Peyer's patch (tissue), 4 donors: ENCODE measurements around the gene LRP3. TPM values are rescaled to one million over a fixed set of nuclear protein-coding genes. Genes with fewer than 3 reads are reported as not detected.

Experiments used
- DNase-seq, 3 donors: peaks; one replicate each; pipeline ENCODE4 v3.0.0-alpha.2; 2017 to 2019
- H3K27ac ChIP-seq, 4 donors: fragments of 200-600 bp; sonication (generic); one replicate each; pipeline ENCODE4 v1.5.1; 2016 to 2019
- H3K27me3 ChIP-seq, 2 donors: fragments of 200-600 bp; sonication (generic); one replicate each; pipeline ENCODE4 v1.5.1; 2019
- H3K36me3 ChIP-seq, 3 donors: fragments of 200-600 bp; sonication (generic); one replicate each; pipeline ENCODE4 v1.5.1; 2016 to 2019
- H3K4me1 ChIP-seq, 4 donors: fragments of 200-600 bp; sonication (generic); one replicate each; pipeline ENCODE4 v1.5.1; 2016 to 2019
- H3K4me3 ChIP-seq, 4 donors: fragments of 200-600 bp; sonication (generic); 1 replicate in 3 of 4; 2 replicates in 1 of 4; pipeline ENCODE4 v1.5.1; 2016 to 2019; ENCODE audit warnings: mild to moderate bottlenecking in 1 of 4
- H3K9me3 ChIP-seq, 4 donors: fragments of 200-600 bp; sonication (generic); one replicate each; pipeline ENCODE4 v1.5.1; 2016 to 2019; ENCODE audit warnings: mild to moderate bottlenecking in 1 of 4
- POLR2A ChIP-seq, 2 donors: fragments of 450-650 bp; IDR thresholded peaks; one replicate each; pipeline ENCODE4 v1.5.1; 2017; ENCODE audit warnings: antibody characterized with exemption in 2 of 2, mild to moderate bottlenecking in 2 of 2, moderate library complexity in 2 of 2
- total RNA-seq, 4 donors: library from RNA; depleted of rRNA; stranded (reverse); fragments of >200 nt; gene quantifications; one replicate each; pipeline ENCODE4 v1.1.0, GENCODE V29; 2016
- TF ChIP-seq, protein P1 (sequence below), 6 experiments: fragments of 450-650 bp in 4 of 6; fragments of 200-600 bp in 2 of 6; sonication (generic) in 1 of 6; IDR thresholded peaks; one replicate each; pipeline ENCODE4 v1.5.1; 2017 to 2019; ENCODE audit warnings: antibody characterized with exemption in 6 of 6, mild to moderate bottlenecking in 3 of 6, moderate library complexity in 1 of 6

Gene LRP3
- total RNA-seq, 4 donors from 2014 or later: 6.7 to 25.6 (median 7.8) TPM

DNA sequence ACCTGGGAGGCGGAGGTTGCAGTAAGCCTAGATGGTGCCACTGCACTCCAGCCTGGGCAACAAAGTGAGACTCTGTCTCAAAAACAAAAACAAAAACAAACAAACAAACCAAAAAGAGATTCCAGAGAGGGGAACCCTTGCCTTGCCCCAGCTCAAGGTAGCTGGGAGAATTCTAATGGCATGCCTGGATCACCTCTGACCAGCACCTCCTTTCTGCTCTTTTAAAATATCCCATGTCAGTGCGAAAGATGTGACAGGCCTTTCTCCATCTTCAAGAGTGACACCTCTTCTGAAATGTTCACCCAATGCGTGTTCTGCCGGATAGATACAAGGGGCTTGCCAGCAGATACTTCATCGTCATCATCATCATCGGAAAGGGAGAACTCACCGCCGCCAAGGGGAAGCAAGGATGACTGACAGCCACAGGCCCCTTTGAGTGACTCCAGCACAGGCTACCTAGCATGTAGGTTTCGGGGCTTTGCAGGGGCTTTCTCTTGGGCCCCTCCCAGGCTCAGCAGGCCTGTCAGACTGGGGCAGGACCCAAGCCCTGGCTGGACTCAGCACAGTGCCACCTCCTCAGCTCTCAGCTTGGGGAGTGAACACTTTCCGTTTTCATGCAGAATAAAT lies 18.9 kb upstream of the LRP3 start:
- DNase-seq: no peak
- no peak for TF ChIP-seq POLR2A (IDR thresholded peaks at IDR 0.05)
- TF ChIP-seq, protein P1, sequence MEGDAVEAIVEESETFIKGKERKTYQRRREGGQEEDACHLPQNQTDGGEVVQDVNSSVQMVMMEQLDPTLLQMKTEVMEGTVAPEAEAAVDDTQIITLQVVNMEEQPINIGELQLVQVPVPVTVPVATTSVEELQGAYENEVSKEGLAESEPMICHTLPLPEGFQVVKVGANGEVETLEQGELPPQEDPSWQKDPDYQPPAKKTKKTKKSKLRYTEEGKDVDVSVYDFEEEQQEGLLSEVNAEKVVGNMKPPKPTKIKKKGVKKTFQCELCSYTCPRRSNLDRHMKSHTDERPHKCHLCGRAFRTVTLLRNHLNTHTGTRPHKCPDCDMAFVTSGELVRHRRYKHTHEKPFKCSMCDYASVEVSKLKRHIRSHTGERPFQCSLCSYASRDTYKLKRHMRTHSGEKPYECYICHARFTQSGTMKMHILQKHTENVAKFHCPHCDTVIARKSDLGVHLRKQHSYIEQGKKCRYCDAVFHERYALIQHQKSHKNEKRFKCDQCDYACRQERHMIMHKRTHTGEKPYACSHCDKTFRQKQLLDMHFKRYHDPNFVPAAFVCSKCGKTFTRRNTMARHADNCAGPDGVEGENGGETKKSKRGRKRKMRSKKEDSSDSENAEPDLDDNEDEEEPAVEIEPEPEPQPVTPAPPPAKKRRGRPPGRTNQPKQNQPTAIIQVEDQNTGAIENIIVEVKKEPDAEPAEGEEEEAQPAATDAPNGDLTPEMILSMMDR (IDR thresholded peaks at IDR 0.05): no peak
- no peaks in the 10 kb centered on the region for H3K27me3 ChIP-seq
- no peak overlapping the region for H3K4me3 ChIP-seq
- no peaks in the 10 kb centered on the region for H3K9me3 ChIP-seq
- H3K4me1 ChIP-seq: peaks cover 0 to 31% (median 6%) of the 10 kb centered on the region in 4 donors
- no peak overlapping the region for H3K27ac ChIP-seq
- H3K36me3 ChIP-seq: no peaks in the 10 kb centered on the region

DNA sequence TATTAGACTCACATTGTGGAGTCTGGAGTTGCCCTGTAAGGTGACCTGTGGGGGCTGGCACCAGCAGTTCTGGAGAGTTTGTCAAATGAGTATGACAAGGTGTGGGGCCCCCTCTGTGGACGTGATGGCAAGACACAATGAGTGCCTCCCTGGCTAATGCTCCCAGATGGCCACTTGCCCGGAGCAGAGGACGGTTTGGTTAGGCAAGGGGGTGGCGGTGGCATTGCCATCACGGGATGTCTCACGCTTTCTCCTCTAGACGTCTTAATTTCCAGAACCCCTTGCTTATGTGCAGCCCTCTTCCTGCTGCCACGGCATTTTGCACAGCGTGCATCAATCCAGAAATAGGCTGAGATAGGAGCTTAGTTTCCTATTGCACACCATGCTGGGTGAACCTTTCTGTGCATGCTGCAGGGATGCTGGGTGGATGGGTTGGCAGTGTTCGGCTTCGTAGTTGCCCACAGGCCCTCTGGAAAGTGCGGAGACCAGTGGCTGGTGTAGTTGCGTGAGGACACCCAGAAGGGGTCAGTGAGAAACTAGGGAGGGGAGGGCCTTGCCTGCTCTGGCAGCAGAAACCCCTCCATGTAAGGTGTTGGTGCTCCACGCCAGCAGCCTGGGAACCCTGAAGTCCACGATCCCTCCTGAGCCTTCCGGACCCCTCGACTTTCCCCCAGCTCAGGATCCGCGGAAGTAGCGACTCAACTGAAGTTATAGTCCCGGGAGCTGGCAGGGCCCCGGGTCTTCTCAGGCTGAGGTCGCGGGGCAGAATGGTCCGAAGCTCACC lies 18.1 kb upstream of the LRP3 start:
- no peaks in the 10 kb centered on the region for H3K9me3 ChIP-seq
- no peaks in the 10 kb centered on the region for H3K27me3 ChIP-seq
- H3K4me3 ChIP-seq: peak overlapping the region; percentile 83 to 95 (median 91)
- peak overlapping the region; percentile 93 to 96 (median 95) for H3K27ac ChIP-seq
- no peak for DNase-seq
- TF ChIP-seq, protein P1 (IDR thresholded peaks at IDR 0.05): no peak
- TF ChIP-seq POLR2A (IDR thresholded peaks at IDR 0.05): no peak
- H3K36me3 ChIP-seq: no peaks in the 10 kb centered on the region
- H3K4me1 ChIP-seq: peaks cover 0 to 26% (median 6%) of the 10 kb centered on the region in 4 donors

DNA sequence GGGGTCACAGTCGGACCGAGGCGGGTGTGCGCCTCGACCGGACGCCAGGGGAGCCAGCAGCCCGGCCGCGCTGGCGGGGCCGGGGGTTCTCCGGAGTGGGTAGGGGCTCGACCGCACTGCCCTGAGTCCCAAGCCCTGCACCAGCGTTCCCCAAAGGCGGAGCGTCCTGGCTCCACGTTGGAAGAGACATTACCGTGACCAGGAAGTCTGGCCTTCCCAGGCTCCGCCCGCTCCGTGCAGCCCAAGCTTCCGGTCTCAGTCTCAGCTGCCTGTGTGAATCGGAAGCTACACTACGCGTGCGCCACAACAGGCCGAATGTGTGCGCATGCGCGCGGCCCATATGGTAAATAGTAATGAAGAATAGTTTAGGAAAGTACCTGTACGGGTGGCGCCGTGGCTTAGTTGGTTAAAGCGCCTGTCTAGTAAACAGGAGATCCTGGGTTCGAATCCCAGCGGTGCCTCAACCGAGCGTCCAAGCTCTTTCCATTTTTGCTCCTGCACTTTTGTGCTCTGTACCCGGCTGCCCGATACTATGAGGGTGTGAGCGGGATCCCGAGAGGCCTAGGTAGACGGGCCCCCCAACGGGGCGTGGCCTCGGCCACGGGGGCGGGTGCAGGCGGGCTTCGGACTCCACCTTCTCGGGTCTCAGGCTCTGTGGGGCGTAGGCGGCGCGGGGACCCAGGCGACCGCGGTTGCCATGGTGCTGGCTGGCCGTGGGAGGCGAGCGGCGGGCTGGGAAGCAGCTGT lies 17.3 kb upstream of the LRP3 start:
- peak overlapping the region; percentile 83 to 95 (median 91) for H3K4me3 ChIP-seq
- DNase-seq: peak; percentile 93 to 99 (median 98)
- H3K27me3 ChIP-seq: no peaks in the 10 kb centered on the region
- H3K9me3 ChIP-seq: no peaks in the 10 kb centered on the region
- no peaks in the 10 kb centered on the region for H3K36me3 ChIP-seq
- peak overlapping the region; percentile 93 to 96 (median 95) for H3K27ac ChIP-seq
- peak; percentile 68 to 78 for TF ChIP-seq POLR2A (IDR thresholded peaks at IDR 0.05)
- TF ChIP-seq, protein P1 (IDR thresholded peaks at IDR 0.05): peak in 3 of 6 experiments; percentile 21 to 45 (median 43)
- peaks cover 0 to 19% (median 6%) of the 10 kb centered on the region in 4 donors for H3K4me1 ChIP-seq

DNA sequence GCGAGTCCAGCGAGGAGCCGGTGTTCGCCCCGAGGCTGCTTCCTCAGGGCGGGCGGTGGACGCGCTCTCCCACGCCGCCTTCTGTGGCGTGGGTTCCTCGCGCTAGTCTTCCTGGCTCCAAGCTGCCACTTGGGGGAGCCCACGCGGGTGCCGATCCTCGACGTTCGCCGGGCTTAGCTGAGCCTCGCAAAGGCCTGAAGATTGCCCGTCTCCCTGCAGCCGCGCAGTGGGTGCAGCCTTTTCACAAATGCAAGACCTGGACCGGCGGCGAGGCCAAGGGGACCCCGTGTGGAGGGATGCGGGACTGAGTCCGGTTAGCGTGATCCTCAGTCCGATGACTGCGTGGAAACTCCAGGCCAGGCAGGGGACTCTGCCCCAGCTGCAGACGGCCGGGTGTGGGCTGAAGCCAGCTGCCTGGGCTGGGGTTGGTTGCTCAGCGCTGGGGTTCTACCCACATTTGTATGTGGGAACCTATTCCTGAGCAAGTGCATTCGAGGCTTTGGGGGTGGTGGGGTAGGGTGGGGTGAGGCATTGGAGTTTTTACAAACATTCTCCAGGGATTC lies 16.6 kb upstream of the LRP3 start:
- Histone ChIP-seq H3K27ac (peak overlapping the region; percentile 93 to 96 (median 95)), H3K27me3 (no peaks in the 10 kb centered on the region), H3K36me3 (no peaks in the 10 kb centered on the region), H3K4me3 (peak overlapping the region; percentile 83 to 95 (median 91)), H3K9me3 (no peaks in the 10 kb centered on the region), H3K4me1 (peaks cover 0 to 19% (median 6%) of the 10 kb centered on the region in 4 donors)
- DNase-seq: no peak
- no peak for TF ChIP-seq POLR2A (IDR thresholded peaks at IDR 0.05)
- TF ChIP-seq, protein P1 (IDR thresholded peaks at IDR 0.05): peak; percentile 23 to 61 (median 50)
